ENCODE data around the gene C1orf159.

Gene C1orf159

DNA sequence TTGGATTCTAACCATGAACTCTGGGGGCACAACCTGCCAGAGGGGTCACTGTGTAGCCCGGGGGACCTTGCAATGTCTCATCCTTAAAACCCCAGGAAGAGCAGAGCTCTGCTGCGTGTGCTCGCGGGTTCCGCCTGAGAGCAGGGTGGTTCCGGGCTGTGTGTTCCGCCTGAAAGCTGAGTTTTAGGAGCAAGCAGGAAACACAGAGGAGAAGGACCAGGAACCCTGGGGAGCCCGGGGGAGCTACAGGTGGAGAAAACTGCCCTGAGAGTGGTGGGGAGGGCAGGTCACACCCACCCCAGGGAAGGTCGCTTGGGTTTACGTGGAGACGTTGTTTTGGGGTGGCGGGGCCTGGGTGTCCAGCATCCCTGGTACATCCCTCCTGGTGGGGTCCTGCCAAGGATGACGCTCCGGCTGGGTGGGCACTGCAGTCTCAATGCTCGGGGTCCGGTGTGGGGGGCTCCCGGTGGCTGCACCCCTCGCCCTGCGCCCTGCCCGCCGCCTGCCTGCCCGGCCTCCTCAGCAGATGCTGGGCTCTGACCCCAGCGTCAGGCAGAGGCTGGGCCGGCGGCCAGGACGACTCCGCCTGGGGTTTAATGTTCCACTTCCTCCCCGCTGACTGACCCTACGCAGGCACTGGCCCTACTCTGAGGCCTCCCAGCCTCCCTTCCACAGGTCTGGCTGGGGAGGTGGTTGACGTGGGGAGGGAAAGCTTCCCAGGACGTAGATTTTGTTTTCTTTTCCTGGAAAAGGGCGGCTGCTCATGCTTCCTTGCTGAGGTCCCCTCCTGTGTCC is 17.3 kb upstream of the C1orf159 start:
- no peak for DNase-seq

DNA sequence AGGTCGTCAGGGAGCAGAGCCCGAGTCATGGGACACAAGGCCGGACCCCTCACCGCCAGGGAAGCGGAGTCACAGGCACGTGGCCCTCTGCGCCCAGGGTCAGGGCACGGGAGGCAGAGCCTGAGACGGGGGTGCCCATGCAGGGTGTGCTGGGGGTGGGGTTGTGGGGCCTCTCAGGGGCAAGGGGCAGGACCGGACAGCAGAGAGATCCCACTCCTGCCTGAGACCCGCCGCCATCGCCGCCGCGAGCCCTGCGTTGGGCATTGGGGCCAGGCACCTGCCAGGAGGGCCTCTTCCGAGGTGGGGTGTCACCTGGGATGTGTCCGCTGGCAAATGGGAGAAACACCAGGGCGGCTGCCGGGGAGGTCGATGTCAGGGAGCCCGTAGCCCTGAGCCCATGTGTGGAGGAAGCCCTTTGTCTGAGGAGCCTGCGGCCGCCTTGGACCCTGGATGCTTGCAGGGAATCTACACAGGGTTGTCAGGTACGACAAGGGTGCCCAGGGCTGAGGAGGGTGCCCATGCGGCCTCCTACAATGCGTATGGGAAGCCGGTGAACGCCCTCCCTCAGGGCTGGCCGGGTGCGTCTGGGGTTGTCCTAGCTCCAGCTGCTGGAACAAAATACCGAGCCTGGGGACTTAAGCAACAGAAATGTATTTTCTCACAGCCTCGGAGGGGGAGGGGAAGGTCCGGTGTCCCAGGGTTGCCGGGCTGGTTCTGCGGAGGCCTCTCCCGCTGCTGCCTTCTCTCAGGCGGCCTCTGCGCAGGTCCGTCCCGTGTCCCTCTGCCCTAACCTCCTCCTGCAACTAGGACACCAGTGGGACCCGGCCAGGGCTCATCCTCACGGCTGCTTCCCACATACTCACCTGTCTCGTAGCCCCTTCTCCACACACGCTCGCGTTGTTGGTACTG is 16.4 kb upstream of the C1orf159 start:
- no peak for DNase-seq

DNA sequence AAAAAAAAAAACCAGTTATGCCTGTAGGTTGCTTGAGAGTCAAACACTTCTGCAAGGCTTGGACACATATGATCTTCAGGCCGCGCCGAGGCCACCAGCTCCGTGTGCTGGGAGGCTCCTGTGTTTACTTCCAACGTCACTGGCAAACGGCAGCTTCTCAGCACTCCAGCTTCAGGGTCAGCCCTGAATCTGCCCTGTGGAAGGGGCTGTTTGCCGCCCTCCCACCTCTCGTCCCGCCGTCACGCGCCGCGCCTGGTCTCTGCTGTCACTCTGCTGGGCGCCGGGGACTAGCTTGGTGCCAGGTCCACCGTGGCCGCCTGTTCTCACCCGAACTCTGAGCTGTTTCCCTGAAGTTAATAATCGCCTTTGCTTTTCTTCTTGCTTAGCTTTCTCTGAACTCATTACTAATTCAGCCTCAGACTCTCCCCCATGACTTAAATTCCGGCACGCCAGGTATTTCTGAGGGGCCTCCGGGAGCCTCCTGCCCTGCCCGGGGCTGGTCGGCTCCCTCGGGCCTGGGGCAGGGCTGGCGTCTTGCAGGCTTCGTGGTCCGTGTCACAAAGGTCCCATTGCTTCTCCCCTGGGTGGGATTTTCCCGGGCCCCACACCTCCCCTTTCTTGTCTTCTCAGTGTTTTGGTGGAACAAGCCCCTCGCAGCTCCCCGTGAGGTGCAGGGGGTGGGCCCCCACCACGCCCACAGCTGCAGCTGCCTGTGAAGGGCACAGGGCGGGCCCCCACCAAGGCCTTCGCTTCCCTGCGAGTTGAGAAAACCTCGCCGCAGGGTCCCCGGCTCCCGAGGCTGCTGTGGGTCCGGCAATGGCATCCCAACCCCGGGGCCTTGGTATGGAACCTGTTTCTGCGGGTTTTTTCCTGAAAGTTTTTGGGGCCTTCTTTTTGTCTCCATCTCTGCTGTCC is 14.6 kb upstream of the C1orf159 start:
- DNase-seq = no peak

DNA sequence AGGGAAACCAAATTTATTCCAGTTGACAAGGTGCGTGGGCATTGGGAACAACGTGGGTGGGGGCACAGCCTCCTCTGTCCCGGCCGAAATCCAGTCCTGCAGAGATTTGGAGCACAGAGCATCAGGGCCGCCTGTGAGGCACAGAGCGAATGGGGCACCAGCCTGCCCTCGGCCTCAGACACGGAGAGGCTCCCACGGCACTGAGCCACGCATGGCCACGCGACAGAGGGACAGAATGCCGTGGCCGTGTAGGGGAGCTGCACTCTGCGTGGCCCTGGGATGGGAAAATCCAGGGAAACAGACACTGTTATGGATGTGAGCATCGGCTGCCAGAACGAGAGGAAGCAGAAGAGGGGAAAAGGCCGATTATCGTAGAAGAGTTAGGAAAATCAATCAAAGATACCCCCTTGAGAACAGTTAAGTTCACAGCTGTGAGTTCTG is 13.5 kb upstream of the C1orf159 start:
- DNase-seq = no peak

DNA sequence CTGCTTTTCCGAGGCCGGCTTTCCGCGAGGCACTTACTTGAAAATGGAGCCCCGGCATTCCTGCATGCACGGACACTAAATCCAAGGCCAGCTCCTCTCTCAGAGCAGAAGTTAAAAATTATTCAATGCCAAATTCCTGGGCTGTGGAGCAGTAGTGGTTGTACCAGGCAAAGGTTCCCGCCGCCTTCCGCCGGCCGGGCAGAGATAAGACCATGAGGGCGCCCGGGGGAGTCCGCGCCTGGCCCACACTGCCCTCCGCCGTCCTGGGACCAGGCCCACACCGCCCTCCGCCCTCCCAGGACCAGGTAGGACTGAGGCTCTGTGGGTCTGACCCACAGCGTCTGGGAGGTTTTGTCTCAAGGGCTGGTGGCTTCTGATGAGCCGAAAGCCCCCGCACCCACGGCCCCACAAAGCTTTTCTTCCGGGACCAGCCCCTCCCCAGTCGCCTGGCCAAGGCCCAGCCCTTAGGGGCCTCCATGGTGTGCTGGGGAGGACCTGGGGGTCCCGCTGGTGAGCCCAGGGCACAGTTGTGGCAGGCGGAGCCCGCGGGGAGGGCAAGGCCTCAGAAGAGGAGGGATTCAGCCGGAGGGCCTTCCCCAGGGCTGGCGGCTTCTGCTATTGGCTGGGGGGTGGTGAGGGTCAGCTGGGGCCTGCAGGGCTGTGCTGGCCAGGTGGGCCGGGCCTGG is 12.7 kb upstream of the C1orf159 start:
- no peak for DNase-seq

DNA sequence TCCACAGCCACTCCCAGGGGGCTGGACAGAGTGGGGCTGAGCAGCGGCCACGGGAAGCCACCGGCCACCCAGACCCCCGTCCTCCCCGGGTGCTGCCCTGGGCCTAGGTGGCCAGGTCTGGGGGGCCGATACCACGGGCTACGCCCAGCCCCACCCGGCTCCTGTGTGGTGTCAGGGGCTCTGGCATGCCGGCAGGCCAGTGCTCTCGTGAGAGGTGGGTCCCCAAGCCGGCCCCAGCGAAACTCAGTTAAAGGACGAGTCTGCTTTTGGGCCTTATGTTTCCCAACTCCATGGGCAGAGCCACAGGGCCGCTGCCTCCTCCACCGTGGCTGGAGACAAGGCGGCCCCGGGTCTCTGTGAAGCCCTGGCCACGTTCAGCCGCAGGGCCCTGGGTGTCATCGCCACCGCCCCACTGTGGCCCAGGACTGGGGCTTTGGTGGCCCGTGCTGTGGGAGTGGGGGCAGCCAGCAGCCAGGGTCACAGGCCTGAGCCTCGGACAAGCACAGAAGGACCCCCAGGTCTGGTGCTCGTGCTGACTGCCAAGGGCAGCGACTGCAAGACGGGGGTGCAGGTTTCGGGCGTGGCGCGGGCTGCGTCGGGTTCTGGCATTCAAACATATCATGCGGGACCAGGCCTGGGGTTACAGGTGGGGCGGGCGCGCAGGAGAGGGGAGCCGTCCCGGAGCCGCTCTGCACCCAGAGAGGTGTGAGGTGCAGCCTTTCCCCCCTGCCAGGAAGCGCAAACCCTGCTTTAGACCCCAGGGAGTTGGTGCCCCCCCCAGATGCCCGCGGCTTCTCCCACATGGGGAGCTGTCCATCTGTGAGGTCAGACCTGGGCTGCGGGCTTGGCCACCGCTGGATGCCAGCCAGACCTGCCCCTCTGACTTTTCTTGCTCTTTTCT is 11.9 kb upstream of the C1orf159 start:
- DNase-seq = no peak

DNA sequence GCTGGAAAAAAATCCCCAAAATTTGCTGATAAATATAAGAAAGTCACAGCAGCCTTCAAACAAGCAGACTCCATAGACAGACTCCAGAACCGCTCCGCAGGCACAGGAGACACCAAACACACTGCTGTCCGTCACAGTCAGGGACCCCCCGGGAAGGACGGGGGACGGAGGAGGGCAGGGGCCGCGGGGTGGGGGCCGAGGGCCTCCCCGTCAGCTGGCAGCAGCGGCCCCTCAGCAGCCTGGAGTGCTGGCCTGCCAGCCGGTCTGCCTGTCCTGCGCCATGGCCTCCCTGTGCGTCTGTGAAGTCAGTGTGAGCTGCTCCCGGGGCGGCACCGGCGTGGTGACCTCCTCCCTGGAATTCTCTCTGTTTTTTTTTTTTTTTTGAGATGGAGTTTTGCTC is 10.1 kb upstream of the C1orf159 start:
- no peak for DNase-seq

DNA sequence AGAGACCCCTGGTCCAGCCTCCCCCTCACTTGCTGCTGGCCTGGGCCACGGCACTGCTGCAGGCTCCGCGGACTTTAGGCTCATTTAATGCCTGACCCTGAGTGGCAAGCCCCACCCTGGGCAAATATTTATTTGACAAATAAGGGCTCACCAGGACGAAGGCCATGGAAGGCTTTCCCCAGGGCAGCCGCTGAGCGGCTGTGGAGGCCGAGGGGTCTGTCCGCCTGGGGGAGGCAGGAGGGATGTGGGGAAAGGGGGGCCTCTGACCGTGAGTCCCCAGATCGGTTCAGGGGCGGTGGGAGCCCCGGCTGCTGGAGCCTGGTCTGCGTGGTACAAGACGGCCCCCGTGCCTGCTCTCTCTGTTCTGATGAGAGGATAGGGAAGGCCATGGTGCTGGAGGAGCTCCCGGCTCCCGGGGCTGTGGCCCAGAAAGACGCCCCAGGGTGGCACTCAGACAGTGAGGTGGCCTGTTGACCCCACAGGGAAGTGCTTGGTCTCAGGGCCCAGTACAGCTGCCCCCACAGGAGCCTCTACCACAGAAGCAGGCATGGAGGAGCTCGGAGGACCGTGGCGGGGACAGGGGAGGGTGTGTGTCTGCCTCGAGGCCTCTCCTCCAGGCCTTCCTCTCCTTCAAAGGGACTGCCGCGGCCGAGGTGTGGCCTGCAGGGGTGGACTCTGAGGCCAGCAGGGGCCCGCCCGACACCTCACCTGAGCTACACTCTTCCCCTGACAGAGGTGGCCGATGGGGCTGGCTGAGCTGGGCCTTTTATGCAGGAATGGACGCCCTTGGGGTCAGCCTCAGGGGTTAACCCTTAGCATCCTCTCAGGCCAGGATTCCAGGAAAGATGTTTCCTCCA is 9.1 kb upstream of the C1orf159 start:
- DNase-seq = no peak

DNA sequence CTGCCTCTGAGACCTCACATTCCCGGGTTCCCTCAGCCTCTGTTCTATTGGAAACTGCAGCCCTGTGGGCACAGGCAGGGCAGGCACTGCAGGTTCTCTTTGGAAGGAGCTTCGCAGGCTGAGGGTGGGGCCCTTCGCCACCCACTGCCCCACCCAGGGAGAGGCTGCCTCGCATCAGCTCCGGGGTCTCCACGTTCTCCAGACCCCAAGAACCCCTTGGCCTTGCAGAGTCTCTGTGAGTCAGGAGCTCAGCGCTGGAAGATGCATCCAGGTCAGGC is 8.6 kb upstream of the C1orf159 start:
- no peak for DNase-seq

DNA sequence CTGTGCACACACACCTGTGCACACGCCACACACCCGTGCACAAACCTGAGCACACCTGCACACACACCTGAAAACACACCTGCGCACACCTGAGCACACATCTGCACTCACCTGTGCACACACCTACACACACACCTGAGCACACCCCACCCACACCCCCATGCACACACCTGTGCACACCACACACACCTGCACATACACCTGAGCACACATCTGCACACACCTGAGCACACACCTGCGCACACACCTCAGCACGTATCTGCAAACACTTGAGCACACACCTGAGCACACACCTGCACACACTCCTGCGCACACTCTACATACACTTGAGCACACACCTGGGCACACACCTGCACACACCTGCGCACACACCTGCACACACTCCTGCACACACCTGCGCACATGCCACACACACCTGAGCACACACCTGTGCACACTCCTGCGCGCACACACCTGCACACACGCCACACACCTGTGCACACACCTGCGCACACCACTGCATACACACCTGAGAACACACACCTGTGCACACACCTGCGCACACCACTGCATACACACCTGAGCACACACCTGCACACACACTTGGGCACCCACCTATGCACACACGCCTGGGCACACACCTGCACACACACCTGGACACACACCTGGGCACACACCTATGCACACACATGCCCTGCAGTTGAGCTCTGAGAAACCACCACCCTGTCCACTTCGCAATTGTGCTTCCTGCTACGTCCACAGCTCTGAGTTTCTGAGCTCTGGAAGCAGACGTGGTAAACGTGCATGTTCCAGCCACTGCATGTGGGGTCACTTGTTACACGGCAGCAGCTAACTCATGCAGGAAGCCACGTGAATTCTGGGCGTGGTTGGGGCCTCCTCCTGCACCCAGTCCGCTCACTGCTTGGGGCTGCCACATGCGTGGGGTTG is 8.0 kb upstream of the C1orf159 start:
- no peak for DNase-seq

DNA sequence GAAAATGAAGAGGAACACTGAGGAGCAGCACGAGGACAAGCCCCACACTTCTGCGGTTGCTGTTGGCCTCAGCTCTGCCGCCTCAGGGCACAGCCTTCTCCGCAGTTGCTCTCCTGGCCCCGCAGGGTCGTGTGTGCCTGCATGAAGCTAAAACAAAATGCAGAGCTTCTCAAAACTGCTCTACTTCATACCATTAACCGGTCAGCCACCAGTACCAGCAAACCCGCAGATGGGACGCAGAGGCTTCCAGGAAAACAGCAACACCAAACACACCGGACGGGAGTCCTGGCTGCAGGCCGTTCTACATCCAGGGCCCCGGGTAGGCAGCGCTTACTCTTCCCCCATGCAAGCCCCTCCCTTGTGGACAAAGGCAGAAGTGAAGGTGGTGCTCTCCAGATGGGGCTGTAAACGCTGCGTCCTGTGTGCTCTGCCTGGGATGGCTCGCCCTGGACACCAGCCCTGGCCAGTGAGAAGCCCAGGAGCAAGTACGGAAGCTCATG is 7.1 kb upstream of the C1orf159 start:
- no peak for DNase-seq

DNA sequence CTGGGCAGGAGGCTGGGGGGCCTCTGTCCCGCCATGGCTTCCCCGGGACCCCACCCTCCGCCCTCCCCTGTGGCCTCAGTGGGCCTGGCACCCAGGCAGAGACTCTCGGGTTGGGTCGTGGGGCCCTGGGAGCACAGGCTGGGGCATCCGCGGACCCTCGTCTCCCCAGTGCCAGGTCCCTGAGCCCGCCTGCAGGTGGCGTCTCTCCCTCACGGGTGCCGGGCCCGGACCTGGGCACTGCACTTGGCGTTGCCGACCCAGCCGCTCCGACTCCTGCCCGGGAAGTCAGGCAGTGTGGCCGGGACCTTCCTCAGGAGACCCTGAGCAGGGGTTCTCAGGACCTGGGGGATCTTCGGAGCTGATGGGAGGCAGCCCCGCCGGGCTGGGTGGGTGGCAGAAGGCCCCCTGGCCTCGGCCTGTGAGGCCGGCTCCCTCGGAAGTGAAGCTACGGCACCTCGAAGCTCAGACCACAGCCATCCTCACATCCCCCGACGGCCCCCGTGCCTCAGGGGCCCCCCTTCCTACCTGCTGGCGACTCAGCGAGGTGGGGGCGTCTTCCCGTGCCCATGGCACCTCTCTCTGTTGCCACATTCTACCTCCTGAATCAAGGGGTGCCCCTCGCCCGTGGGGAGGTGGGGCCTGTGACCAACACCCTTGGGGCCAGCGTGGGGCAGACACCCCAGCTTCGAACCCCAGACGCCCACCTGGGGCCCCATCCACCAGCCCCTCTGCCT is 6.4 kb upstream of the C1orf159 start:
- peak in 53 of 56 donors; percentile 9 to 84 (median 48) for DNase-seq

DNA sequence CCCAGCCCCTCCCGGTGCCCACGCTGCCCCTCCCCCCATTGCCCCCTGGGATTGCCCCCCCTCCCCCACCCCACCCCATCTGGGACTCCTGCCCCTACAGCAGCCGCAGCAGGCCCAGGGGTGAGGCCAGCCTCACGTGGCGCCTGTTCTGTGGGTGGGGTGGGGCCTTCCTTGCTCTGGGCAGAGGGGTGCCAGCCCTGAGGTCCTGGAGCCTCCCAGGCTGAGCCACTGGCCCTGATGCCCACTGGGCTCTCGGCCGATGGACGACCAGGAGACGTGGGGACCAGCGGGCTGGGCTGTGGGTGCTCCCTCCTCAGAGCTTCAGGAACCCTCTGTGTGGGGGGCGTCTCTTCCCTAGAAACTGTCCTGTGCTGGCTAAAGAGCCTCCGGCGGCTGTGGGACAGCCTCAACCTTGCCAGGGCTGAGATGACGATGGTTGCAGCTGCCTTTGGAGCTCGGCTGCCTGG is 5.8 kb upstream of the C1orf159 start:
- DNase-seq = no peak

DNA sequence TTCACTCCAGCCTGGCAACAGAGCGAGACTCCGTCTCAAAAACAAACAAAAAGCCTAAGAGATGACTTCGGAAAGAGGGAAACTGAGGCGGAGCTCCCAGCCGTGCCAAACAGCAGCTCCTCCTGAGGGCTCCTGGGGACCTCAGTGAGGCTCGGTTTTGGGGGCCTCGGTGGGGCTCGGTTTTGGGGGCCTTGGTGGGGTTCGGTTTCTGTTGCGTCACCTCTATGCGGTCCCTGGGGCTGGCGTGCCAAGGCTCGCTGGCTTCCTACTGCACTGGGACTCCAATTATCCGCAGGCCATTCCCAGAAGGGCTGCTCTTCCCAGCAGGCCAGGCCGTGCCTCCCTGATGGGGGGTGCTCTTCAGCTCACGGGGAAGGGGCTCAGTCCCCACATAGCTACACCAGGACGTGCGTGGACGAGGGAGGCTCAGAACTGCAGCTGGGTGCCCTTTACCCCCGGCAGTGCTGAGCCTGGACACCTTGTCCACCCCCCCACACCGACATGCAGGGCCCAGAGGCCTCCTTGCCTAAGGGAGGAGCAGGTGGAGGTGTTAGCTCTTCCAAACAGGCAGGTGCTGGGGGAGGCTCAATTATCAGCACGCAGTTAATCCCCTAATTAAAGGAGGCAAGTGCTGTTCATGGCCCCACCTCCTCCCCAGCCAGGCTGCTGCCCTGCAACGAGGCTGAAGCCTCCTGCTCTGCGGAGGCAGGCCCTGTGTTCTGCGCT is 5.1 kb upstream of the C1orf159 start:
- no peak for DNase-seq

DNA sequence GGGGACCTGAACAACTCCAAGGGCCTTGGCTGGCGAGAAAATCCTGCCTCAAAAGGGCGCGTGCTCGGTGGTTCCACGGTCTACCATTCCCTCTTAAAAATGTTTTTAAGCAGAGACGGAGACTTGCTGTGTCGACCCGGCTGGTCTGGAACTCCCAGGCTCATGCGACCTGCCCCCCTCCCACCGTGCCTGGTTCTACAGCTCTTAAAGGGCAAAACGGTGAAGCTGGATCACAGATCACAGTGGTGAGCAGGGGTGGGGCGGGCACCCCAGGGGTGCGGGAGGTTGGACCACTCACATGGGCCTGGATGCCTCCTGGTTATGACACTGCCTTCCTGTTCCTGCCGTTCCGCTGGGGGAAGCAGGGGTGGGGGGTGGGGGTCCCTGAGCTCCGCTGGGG is 4.2 kb upstream of the C1orf159 start:
- no peak for DNase-seq

DNA sequence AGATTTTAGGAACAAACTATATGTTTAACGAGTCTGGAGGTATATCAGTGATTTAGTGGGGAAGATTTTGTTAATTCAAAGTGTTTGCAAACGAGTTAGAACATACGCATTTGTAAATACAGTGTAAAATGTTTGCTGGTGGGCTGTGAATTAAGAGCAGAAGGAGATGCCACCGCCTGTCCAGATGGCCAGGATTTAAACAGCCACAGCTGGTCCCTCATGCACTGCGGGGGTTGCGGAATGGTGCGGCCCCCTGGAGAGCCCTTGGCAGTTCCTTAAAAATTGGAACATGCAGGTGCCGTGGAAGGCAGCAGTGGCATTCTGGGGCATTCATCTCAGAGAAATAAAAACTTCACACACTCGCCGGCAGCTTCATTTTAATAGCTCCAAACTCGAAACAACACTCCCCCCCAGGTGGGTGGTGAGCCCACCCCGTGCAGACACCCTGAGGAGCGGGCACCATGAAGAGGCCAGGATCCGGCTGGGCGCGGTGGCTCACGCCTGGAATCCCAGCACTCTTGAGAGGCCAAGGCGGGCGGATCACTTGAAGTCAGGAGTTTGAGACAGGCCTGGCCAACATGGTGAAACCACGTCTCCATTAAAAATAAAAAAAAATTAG is 3.5 kb upstream of the C1orf159 start:
- no peak for DNase-seq

All from amygdala (tissue), 56 donors.